Peyer's patch (tissue), 4 donors: ENCODE measurements around the gene ITGAV.

Experiments used
- POLR2A ChIP-seq, 2 donors: fragments of 450-650 bp; IDR thresholded peaks; one replicate each; pipeline ENCODE4 v1.5.1; 2017; ENCODE audit warnings: antibody characterized with exemption in 2 of 2, mild to moderate bottlenecking in 2 of 2, moderate library complexity in 2 of 2
- TF ChIP-seq, protein P1 (sequence below), 6 experiments: fragments of 450-650 bp in 4 of 6; fragments of 200-600 bp in 2 of 6; sonication (generic) in 1 of 6; IDR thresholded peaks; one replicate each; pipeline ENCODE4 v1.5.1; 2017 to 2019; ENCODE audit warnings: antibody characterized with exemption in 6 of 6, mild to moderate bottlenecking in 3 of 6, moderate library complexity in 1 of 6

DNA sequence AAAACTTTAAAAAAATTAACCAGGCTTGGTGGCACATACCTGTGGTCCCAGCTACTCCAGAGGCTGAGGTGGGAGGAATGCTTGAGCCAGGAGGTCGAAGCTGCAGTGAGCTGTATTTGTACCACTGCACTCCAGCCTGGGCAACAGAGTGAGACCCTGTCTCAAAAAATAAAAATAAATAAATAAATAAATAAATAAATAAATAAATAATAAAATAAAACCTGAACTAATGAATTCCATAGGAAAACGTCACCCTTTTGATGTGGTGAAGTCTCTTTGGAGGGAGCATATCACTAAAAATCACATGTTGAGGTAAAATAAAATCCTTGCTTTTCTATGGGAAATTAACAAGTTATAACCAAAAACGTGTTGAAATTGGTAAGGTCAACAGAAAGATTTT is 29.6 kb upstream of the ITGAV start:
- TF ChIP-seq, protein P1, sequence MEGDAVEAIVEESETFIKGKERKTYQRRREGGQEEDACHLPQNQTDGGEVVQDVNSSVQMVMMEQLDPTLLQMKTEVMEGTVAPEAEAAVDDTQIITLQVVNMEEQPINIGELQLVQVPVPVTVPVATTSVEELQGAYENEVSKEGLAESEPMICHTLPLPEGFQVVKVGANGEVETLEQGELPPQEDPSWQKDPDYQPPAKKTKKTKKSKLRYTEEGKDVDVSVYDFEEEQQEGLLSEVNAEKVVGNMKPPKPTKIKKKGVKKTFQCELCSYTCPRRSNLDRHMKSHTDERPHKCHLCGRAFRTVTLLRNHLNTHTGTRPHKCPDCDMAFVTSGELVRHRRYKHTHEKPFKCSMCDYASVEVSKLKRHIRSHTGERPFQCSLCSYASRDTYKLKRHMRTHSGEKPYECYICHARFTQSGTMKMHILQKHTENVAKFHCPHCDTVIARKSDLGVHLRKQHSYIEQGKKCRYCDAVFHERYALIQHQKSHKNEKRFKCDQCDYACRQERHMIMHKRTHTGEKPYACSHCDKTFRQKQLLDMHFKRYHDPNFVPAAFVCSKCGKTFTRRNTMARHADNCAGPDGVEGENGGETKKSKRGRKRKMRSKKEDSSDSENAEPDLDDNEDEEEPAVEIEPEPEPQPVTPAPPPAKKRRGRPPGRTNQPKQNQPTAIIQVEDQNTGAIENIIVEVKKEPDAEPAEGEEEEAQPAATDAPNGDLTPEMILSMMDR (IDR thresholded peaks at IDR 0.05): no peak
- TF ChIP-seq POLR2A (IDR thresholded peaks at IDR 0.05): no peak
